Stimulated activated CD8-positive, alpha-beta memory T cell treated with anti-CD3 and anti-CD28 coated beads, Interleukin-7, amount 100 ng/mL, for 1 hour (primary cell): ENCODE results near the gene PEBP1.

ENCODE experiments used
- DNase-seq, 2 donors: peaks; one replicate each; pipeline ENCODE4 v3.0.0-alpha.2; 2020; ENCODE audit warnings: low read depth in 2 of 2

PEBP1 gene

GRCh38 chr12:118136559-118137003 lies 657 bp downstream of the PEBP1 start:
- no peak for DNase-seq

- DNase-seq, result no peak
These were observed 1.3 kb downstream of the PEBP1 start for GRCh38 chr12:118137148-118137678.

- DNase-seq, result no peak
These were observed 4.9 kb downstream of the PEBP1 start for GRCh38 chr12:118140825-118141224.

- no peak for DNase-seq
These were observed 8.6 kb downstream of the PEBP1 start for GRCh38 chr12:118144499-118144898.

GRCh38 chr12:118145113-118145797 lies 9.3 kb downstream of the PEBP1 start:
- no peak for DNase-seq

GRCh38 chr12:118145798-118146156 lies 9.9 kb downstream of the PEBP1 start:
- DNase-seq, result no peak

- no peak for DNase-seq
These were observed 12.4 kb downstream of the PEBP1 start for GRCh38 chr12:118148287-118148686.

- no peak for DNase-seq
These were observed 14.7 kb downstream of the PEBP1 start for GRCh38 chr12:118150625-118151024.

GRCh38 chr12:118151755-118152154 lies 15.8 kb downstream of the PEBP1 start:
- no peak for DNase-seq

- no peak for DNase-seq
These were observed 24.6 kb downstream of the PEBP1 start for GRCh38 chr12:118160536-118160935.

GRCh38 chr12:118164798-118165486 lies 29.0 kb downstream of the PEBP1 start:
- no peak for DNase-seq

- DNase-seq, result no peak
These were observed 31.0 kb downstream of the PEBP1 start for GRCh38 chr12:118166946-118167345.

- DNase-seq, result no peak
These were observed 40.0 kb downstream of the PEBP1 start for GRCh38 chr12:118175823-118176447.

- DNase-seq, result no peak
These were observed 47.2 kb downstream of the PEBP1 start for GRCh38 chr12:118183155-118183554.

- no peak for DNase-seq
These were observed 47.8 kb downstream of the PEBP1 start for GRCh38 chr12:118183711-118184110.

GRCh38 chr12:118185602-118186397 lies 49.9 kb downstream of the PEBP1 start:
- no peak for DNase-seq

GRCh38 chr12:118187751-118188435 lies 52.0 kb downstream of the PEBP1 start:
- no peak for DNase-seq

GRCh38 chr12:118188690-118189371 lies 52.9 kb downstream of the PEBP1 start:
- no peak for DNase-seq

GRCh38 chr12:118189741-118190191 lies 53.8 kb downstream of the PEBP1 start:
- DNase-seq, result no peak

- no peak for DNase-seq
These were observed 54.3 kb downstream of the PEBP1 start for GRCh38 chr12:118190266-118190665.

- no peak for DNase-seq
These were observed 57.6 kb downstream of the PEBP1 start for GRCh38 chr12:118193477-118193876.
